ENCODE data around the gene TMEM181.

Gene TMEM181

DNA sequence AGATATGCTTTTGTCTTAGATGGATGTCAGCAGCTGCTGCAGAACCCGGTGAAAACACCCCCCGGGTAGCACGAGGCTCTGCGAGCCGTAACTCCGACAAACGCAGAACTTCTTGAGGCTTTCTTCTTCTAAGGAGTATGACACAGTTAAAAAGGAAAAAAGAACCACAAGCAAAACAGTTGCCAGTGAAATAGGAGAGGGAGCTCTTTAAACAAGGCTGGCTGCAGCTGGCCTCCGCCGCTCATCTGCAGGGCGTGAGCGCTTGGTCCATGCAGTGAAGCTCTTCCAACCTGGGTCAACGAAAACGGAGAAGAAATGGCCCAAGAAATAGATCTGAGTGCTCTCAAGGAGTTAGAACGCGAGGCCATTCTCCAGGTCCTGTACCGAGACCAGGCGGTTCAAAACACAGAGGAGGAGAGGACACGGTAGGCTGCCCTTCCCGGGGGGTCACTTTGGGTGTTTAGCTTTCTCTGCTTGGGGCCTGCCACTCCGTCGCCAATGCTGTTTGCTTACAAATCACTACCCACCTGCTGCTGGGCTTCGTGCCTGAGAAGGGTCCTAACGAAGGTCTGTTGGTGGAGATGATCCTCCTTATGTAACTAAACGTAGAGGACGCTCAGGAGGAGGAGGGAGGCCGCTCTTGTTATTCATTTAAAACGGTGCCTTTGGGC lies 103.2 kb downstream of the TMEM181 start:
- DNase-seq = no peak
- Histone ChIP-seq H3K4me1 (ENCODE audit: low read length) (no peaks in the 10 kb centered on the region), H3K27me3 (replicated peaks; ENCODE audit: insufficient read depth, low read length) (no peaks in the 10 kb centered on the region), H3K27ac (ENCODE audit: low read length) (no peak overlapping the region), H3K4me2 (ENCODE audit: low read depth, low read length) (no peak overlapping the region), H2AFZ (ENCODE audit: low read length) (no peak overlapping the region), H3K36me3 (replicated peaks; ENCODE audit: insufficient read depth, low read length) (no peaks in the 10 kb centered on the region), H4K20me1 (ENCODE audit: insufficient read depth, low read length) (no peaks in the 10 kb centered on the region), H3K9me3 (replicated peaks; ENCODE audit: insufficient read depth, low read length) (no peaks in the 10 kb centered on the region), H3K79me2 (ENCODE audit: low read length) (no peaks in the 10 kb centered on the region), H3K4me3 (ENCODE audit: low read length) (no peak overlapping the region), H3F3A (ENCODE audit: insufficient read depth, low read length) (no peaks in the 10 kb centered on the region), H3K9ac (ENCODE audit: low read length) (no peak overlapping the region), H3K9me2 (replicated peaks; ENCODE audit: insufficient read depth, low read length) (no peaks in the 10 kb centered on the region)
- TF ChIP-seq CTCF (IDR thresholded peaks at IDR 0.05; ENCODE audit: low read length) = no peak
- no peak for TF ChIP-seq EZH2phosphoT487 (IDR thresholded peaks at IDR 0.05; ENCODE audit: low read length)
- no peak for TF ChIP-seq EZH2 (optimal IDR thresholded peaks at IDR 0.05; ENCODE audit: low read depth, low read length)

- no peak overlapping the region for H2AFZ ChIP-seq (ENCODE audit: low read length)
- no peaks in the 10 kb centered on the region for H3K27me3 ChIP-seq (replicated peaks; ENCODE audit: insufficient read depth, low read length)
- no peaks in the 10 kb centered on the region for H3K4me1 ChIP-seq (ENCODE audit: low read length)
- no peaks in the 10 kb centered on the region for H3K9me3 ChIP-seq (replicated peaks; ENCODE audit: insufficient read depth, low read length)
- H3K27ac ChIP-seq (ENCODE audit: low read length) = no peak overlapping the region
- H3K79me2 ChIP-seq (ENCODE audit: low read length) = no peaks in the 10 kb centered on the region
- H3K4me2 ChIP-seq (ENCODE audit: low read depth, low read length) = no peak overlapping the region
- TF ChIP-seq EZH2 (optimal IDR thresholded peaks at IDR 0.05; ENCODE audit: low read depth, low read length) (no peak), EZH2phosphoT487 (IDR thresholded peaks at IDR 0.05; ENCODE audit: low read length) (no peak), CTCF (IDR thresholded peaks at IDR 0.05; ENCODE audit: low read length) (no peak)
- no peaks in the 10 kb centered on the region for H3K36me3 ChIP-seq (replicated peaks; ENCODE audit: insufficient read depth, low read length)
- DNase-seq = no peak
- H3K9me2 ChIP-seq (replicated peaks; ENCODE audit: insufficient read depth, low read length) = no peaks in the 10 kb centered on the region
- H4K20me1 ChIP-seq (ENCODE audit: insufficient read depth, low read length) = no peaks in the 10 kb centered on the region
- no peak overlapping the region for H3K4me3 ChIP-seq (ENCODE audit: low read length)
- H3K9ac ChIP-seq (ENCODE audit: low read length) = no peak overlapping the region
- no peaks in the 10 kb centered on the region for H3F3A ChIP-seq (ENCODE audit: insufficient read depth, low read length)
Measured at GRCh38 chr6:158663625-158664165, 103.8 kb downstream of the TMEM181 start.

DNA sequence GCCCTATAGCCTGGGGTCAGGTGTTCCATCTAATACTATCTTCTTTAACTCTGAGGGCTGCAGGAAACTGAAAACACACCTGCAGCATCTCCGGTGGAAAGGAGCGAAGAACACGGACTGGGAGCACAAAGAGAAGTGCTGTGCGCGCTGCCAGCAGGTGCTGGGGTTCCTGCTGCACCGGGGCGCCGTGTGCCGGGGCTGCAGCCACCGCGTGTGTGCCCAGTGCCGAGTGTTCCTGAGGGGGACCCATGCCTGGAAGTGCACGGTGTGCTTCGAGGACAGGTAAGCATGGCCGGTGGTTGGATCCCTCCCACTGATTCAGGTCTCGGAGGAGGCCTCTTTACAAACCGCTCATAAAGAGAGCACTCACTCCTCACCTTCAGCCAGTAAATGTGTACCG lies 105.4 kb downstream of the TMEM181 start:
- Histone ChIP-seq H2AFZ (ENCODE audit: low read length) (no peak overlapping the region), H3K27ac (ENCODE audit: low read length) (no peak overlapping the region), H3K79me2 (ENCODE audit: low read length) (no peaks in the 10 kb centered on the region), H3K4me3 (ENCODE audit: low read length) (no peak overlapping the region), H3K9me3 (replicated peaks; ENCODE audit: insufficient read depth, low read length) (no peaks in the 10 kb centered on the region), H3K9me2 (replicated peaks; ENCODE audit: insufficient read depth, low read length) (no peaks in the 10 kb centered on the region), H3K4me2 (ENCODE audit: low read depth, low read length) (no peak overlapping the region), H3F3A (ENCODE audit: insufficient read depth, low read length) (no peaks in the 10 kb centered on the region), H3K4me1 (ENCODE audit: low read length) (no peaks in the 10 kb centered on the region), H3K9ac (ENCODE audit: low read length) (no peak overlapping the region), H3K36me3 (replicated peaks; ENCODE audit: insufficient read depth, low read length) (no peaks in the 10 kb centered on the region), H3K27me3 (replicated peaks; ENCODE audit: insufficient read depth, low read length) (no peaks in the 10 kb centered on the region), H4K20me1 (ENCODE audit: insufficient read depth, low read length) (no peaks in the 10 kb centered on the region)
- DNase-seq = no peak
- TF ChIP-seq CTCF (IDR thresholded peaks at IDR 0.05; ENCODE audit: low read length) (no peak), EZH2 (optimal IDR thresholded peaks at IDR 0.05; ENCODE audit: low read depth, low read length) (no peak), EZH2phosphoT487 (IDR thresholded peaks at IDR 0.05; ENCODE audit: low read length) (no peak)

All from MM.1S (cell line).